HG02973 (cell line): ENCODE data around the gene VPS37C.

Experiments
- ATAC-seq: cut with Tn5 transposase; IDR thresholded peaks from one replicate; pipeline ENCODE4 v1.9.1; 2021; ENCODE audit warnings: moderate library complexity; ENCODE audit not compliant: unreplicated experiment

VPS37C gene

GRCh38 chr11:61119055-61119454 lies 42.2 kb downstream of the VPS37C start:
- ATAC-seq: no peak

GRCh38 chr11:61118406-61118805 lies 42.8 kb downstream of the VPS37C start:
- no peak for ATAC-seq

GRCh38 chr11:61118004-61118403 lies 43.2 kb downstream of the VPS37C start:
- no peak for ATAC-seq

GRCh38 chr11:61117168-61117520 lies 44.1 kb downstream of the VPS37C start:
- ATAC-seq: no peak

- no peak for ATAC-seq
These were observed 44.6 kb downstream of the VPS37C start for GRCh38 chr11:61116426-61117167.

GRCh38 chr11:61115498-61116224 lies 45.6 kb downstream of the VPS37C start:
- no peak for ATAC-seq

- no peak for ATAC-seq
These were observed 46.3 kb downstream of the VPS37C start for GRCh38 chr11:61114913-61115312.

- ATAC-seq: no peak
These were observed 48.0 kb downstream of the VPS37C start for GRCh38 chr11:61113201-61113600.

GRCh38 chr11:61112575-61112974 lies 48.7 kb downstream of the VPS37C start:
- no peak for ATAC-seq

- ATAC-seq: no peak
These were observed 49.3 kb downstream of the VPS37C start for GRCh38 chr11:61111786-61112517.

- ATAC-seq: no peak
These were observed 50.2 kb downstream of the VPS37C start for GRCh38 chr11:61111050-61111435.

- no peak for ATAC-seq
These were observed 50.8 kb downstream of the VPS37C start for GRCh38 chr11:61110255-61111049.

GRCh38 chr11:61109671-61110070 lies 51.6 kb downstream of the VPS37C start:
- no peak for ATAC-seq

- no peak for ATAC-seq
These were observed 52.2 kb downstream of the VPS37C start for GRCh38 chr11:61108847-61109585.

- no peak for ATAC-seq
These were observed 53.3 kb downstream of the VPS37C start for GRCh38 chr11:61107888-61108287.

- no peak for ATAC-seq
These were observed 54.2 kb downstream of the VPS37C start for GRCh38 chr11:61106894-61107470.

GRCh38 chr11:61106296-61106695 lies 54.9 kb downstream of the VPS37C start:
- no peak for ATAC-seq

- ATAC-seq: no peak
These were observed 56.3 kb downstream of the VPS37C start for GRCh38 chr11:61104963-61105362.

- no peak for ATAC-seq
These were observed 57.3 kb downstream of the VPS37C start for GRCh38 chr11:61103851-61104423.
